GM15510 (cell line): ENCODE data around the gene MBD5.

ENCODE experiments used
- POLR2A ChIP-seq: IDR thresholded peaks from 3 replicates; pipeline ENCODE4 v1.6.1; 2011; ENCODE audit warnings: borderline replicate concordance; ENCODE audit not compliant: insufficient read length; ENCODE audit errors: extremely low read depth

The MBD5 gene

DNA sequence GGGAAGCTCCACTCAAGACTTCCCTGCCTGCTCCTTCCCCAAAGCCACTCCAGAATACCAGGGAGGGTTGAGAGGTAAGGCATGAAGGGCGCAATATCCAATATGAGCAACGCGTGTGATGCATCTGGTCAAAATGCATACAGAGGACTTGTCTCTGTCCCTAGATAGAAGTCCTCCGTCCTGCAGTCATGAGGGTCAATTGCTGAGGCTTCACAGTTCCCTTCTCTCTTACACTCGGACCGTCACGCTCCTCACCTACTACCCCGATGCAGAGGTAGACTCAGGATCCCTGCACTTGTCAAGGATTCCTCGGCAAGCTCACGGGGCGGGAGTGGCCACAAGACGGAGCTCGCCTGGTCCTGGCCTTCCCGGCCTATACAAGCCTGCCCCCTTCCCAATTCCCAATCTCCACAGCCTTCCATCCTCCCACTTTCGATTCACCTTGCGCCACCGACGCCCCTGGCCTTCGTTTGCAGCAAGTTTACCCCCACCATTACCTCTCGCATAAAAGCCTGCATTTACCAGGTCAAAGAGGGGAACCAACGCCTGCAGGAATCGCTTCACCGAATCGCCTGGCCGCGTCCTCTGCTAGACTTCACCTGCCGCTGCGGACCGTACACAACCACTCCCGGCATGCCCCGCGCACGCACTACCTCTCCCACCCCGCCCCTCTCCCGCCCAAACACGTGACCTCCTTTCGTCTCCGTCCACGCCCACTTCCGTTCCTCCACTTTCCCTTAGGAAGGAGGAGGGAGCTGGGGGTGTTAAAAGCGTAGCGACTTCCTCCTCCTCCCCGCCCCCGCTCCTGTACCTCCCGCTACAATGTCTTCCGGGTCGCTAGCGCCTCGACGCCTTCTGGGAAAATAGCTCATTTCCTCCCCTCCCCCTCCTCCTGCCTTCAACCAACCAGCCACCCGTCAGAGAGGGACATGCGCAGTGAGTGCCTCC lies 506 bp upstream of the MBD5 start, which contains the start of gene ORC4:
Gene ORC4 (minus strand): TSS at position 627 of the 948 bp plus-strand sequence. CDS start 44,779 bp downstream, outside the sequence.
- peak; percentile 75 for TF ChIP-seq POLR2A

GRCh38 chr2:148021886-148022285 lies 995 bp downstream of the MBD5 start:
- TF ChIP-seq POLR2A: no peak

GRCh38 chr2:148022351-148022750 lies 1.5 kb downstream of the MBD5 start:
- no peak for TF ChIP-seq POLR2A

DNA sequence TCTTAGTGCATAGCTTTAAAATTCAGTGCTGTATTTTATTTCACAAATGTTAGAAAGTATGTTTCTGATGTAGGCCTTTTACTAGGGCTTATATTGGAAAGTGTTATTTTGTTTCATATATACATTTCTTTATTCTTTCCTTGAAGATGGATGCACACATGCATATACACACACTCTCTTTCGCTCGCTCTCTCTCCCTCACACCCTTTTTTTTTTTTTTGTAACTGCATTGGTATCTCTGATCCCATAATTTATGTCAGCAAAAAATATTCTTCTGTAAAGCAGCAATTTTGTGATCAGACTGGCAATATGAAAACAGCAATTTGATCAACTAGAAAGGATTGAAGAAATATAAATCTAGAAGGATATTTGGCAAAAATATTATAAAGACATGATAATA lies 2.0 kb downstream of the MBD5 start:
- no peak for TF ChIP-seq POLR2A

GRCh38 chr2:148023861-148024260 lies 3.0 kb downstream of the MBD5 start:
- no peak for TF ChIP-seq POLR2A

- TF ChIP-seq POLR2A: no peak
These were observed 5.7 kb downstream of the MBD5 start for GRCh38 chr2:148026573-148026972.

- no peak for TF ChIP-seq POLR2A
These were observed 6.9 kb downstream of the MBD5 start for GRCh38 chr2:148027822-148028221.

DNA sequence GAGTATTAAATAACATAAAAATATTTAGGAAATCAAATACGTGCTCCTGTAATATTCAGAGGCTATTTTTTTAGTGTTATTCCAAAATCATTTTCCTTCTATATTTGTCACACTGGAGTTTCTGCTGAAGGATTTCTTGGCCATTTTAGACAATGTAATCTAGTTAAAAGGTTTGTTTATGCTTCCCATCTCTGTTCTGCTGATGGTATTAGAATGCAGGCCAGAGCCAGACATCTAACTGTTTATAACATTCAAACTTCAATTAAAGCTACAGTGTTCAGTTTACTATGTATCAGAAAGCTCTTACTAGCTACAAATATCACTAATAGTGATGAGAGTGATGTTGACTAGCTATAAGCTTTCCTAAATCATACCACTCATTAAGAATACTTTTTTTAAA lies 7.9 kb downstream of the MBD5 start:
- TF ChIP-seq POLR2A: no peak

GRCh38 chr2:148031152-148031551 lies 10.3 kb downstream of the MBD5 start:
- TF ChIP-seq POLR2A: no peak

GRCh38 chr2:148032215-148032614 lies 11.3 kb downstream of the MBD5 start:
- no peak for TF ChIP-seq POLR2A

GRCh38 chr2:148039783-148040182 lies 18.9 kb downstream of the MBD5 start:
- TF ChIP-seq POLR2A: no peak

GRCh38 chr2:148042219-148042618 lies 21.3 kb downstream of the MBD5 start:
- TF ChIP-seq POLR2A: no peak

GRCh38 chr2:148044322-148044721 lies 23.4 kb downstream of the MBD5 start:
- no peak for TF ChIP-seq POLR2A

- TF ChIP-seq POLR2A: no peak
These were observed 25.9 kb downstream of the MBD5 start for GRCh38 chr2:148046802-148047201.

DNA sequence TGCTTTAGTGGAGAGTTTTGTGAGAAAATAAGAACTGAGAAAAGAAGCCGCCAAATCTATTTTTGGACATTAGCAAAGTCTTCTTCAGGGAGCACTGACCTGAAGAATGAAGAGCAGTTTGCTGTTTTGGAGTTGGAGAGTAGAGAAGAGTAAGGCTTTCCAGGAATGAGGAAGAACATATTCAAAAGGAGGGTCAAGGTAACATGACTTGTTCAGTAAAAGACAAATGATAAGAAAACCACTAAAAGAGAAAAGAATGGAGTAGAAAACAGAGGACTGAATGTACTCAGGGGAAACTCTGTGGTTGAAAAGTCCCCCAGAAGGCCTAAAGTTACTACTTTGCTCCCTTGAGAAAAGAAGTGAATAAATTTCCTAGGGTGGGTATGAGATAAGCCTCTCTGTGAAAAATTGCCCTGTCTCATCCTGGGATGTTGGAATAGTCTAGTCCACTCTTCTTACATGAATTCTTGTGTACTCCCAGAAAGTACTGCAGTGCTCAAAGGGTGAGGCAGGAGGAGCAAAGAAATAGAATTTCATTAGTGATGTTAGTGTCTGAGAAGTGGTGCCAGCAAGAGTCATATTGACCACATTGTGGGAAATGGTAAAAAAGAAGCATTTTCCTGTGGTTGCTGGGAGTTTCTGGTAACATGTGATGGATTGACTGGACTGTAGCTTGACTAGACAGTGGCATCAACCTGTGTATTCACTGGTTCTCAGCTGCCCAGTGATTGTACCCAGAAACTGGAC lies 27.8 kb downstream of the MBD5 start:
- no peak for TF ChIP-seq POLR2A
